GM18508 (cell line): Measurements from ENCODE around the gene EEIG2.
"Not testable (repeated sequence)": the region's sequence is repeated elsewhere in the genome, so short reads cannot be mapped to it uniquely, and the experiment has no call there.

Experiments used
- ATAC-seq: cut with Tn5 transposase; IDR thresholded peaks from one replicate; pipeline ENCODE4 v1.9.1; 2021; ENCODE audit warnings: moderate number of reproducible peaks; ENCODE audit not compliant: insufficient read depth, unreplicated experiment

EEIG2 gene

GRCh38 chr1:108541861-108542260 lies 18.0 kb upstream of the EEIG2 start:
- ATAC-seq, result no peak

GRCh38 chr1:108547493-108547892 lies 12.4 kb upstream of the EEIG2 start:
- ATAC-seq, result not testable (repeated sequence)

- ATAC-seq, result peak; percentile 96
Observed at GRCh38 chr1:108551137-108551862, 8.6 kb upstream of the EEIG2 start.

- no peak for ATAC-seq
Observed at GRCh38 chr1:108553905-108554304, 6.0 kb upstream of the EEIG2 start.

GRCh38 chr1:108554682-108555427 lies 5.0 kb upstream of the EEIG2 start:
- ATAC-seq, result no peak

GRCh38 chr1:108556066-108556465 lies 3.8 kb upstream of the EEIG2 start:
- no peak for ATAC-seq

GRCh38 chr1:108556499-108556898 lies 3.4 kb upstream of the EEIG2 start:
- no peak for ATAC-seq

GRCh38 chr1:108557296-108557695 lies 2.6 kb upstream of the EEIG2 start:
- peak; percentile 26 for ATAC-seq

- ATAC-seq, result no peak
Observed at GRCh38 chr1:108560189-108560873, 431 bp downstream of the EEIG2 start.

- peak; percentile 23 for ATAC-seq
Observed at GRCh38 chr1:108560874-108561459, 1.1 kb downstream of the EEIG2 start.

- peak; percentile 31 for ATAC-seq
Observed at GRCh38 chr1:108561689-108562326, 1.9 kb downstream of the EEIG2 start.

GRCh38 chr1:108563808-108564207 lies 3.9 kb downstream of the EEIG2 start:
- ATAC-seq, result no peak

- no peak for ATAC-seq
Observed at GRCh38 chr1:108565081-108565480, 5.2 kb downstream of the EEIG2 start.

GRCh38 chr1:108565512-108565911 lies 5.6 kb downstream of the EEIG2 start:
- ATAC-seq, result no peak

- no peak for ATAC-seq
Observed at GRCh38 chr1:108568589-108568988, 8.7 kb downstream of the EEIG2 start.

GRCh38 chr1:108569097-108569728 lies 9.3 kb downstream of the EEIG2 start:
- no peak for ATAC-seq

GRCh38 chr1:108570128-108570527 lies 10.2 kb downstream of the EEIG2 start:
- peak; percentile 90 for ATAC-seq

- ATAC-seq, result no peak
Observed at GRCh38 chr1:108570998-108571401, 11.1 kb downstream of the EEIG2 start.

- ATAC-seq, result no peak
Observed at GRCh38 chr1:108572182-108572581, 12.3 kb downstream of the EEIG2 start.

- ATAC-seq, result no peak
Observed at GRCh38 chr1:108573183-108573582, 13.3 kb downstream of the EEIG2 start.
